Keratinocyte (primary cell): ENCODE data around the gene INS. TPM values are rescaled to one million over a fixed set of nuclear protein-coding genes. Genes with fewer than 3 reads are reported as not detected.

Source experiments
- DNase-seq: peaks from one replicate; pipeline ENCODE4 v3.0.0-alpha.2; 2011; ENCODE audit warnings: low read depth, missing footprints, low spot score
- FAIRE-seq: peaks from 2 replicates; lab custom pipeline; 2011; peaks lifted over from hg19 to GRCh38; lab: Jason Lieb, UNC
- H2AFZ ChIP-seq: 2 replicates; pipeline ENCODE4 v1.6.0; 2012; ENCODE audit warnings: low read length, control low read depth, inconsistent platforms; ENCODE audit not compliant: control insufficient read depth
- H3K27ac ChIP-seq: 2 replicates; pipeline ENCODE4 v1.5.1; 2011; ENCODE audit warnings: low read length; ENCODE audit not compliant: control insufficient read depth, insufficient read depth
- H3K27me3 ChIP-seq: 3 replicates; pipeline ENCODE4 v1.6.0; 2011; ENCODE audit warnings: low read length; ENCODE audit not compliant: control insufficient read depth, insufficient read depth; ENCODE audit errors: extremely low read depth
- H3K36me3 ChIP-seq, 2 experiments: 2 replicates in 1 of 2; 3 replicates in 1 of 2; pipeline ENCODE4 v1.5.1; 2011; ENCODE audit warnings: low read length in 2 of 2, mild to moderate bottlenecking in 1 of 2; ENCODE audit not compliant: control insufficient read depth in 2 of 2, insufficient read depth in 2 of 2; ENCODE audit errors: extremely low read depth in 1 of 2
- H3K4me1 ChIP-seq: 3 replicates; pipeline ENCODE4 v1.5.1; 2011; ENCODE audit warnings: low read length; ENCODE audit not compliant: control insufficient read depth, insufficient read depth; ENCODE audit errors: extremely low read depth
- H3K4me2 ChIP-seq: 3 replicates; pipeline ENCODE4 v1.6.0; 2011; ENCODE audit warnings: low read depth, low read length; ENCODE audit not compliant: control insufficient read depth, insufficient read depth; ENCODE audit errors: extremely low read depth
- H3K4me3 ChIP-seq, 3 experiments: fragments of 200-600 bp in 1 of 3; sonication (generic) in 1 of 3; 2 replicates in 2 of 3; 3 replicates in 1 of 3; pipeline ENCODE4 v1.5.1; 2011 to 2016; ENCODE audit warnings: low read length in 3 of 3, mild to moderate bottlenecking in 3 of 3, control low read depth in 2 of 3, inconsistent platforms in 1 of 3, low read depth in 1 of 3, mixed read lengths in 1 of 3, mixed run types in 1 of 3, moderate library complexity in 1 of 3; ENCODE audit not compliant: control insufficient read depth in 2 of 3, insufficient read depth in 2 of 3; ENCODE audit errors: extremely low read depth in 1 of 3
- H3K79me2 ChIP-seq: 2 replicates; pipeline ENCODE4 v1.6.0; 2012; ENCODE audit warnings: low read length; ENCODE audit not compliant: control insufficient read depth, insufficient read depth
- H3K9ac ChIP-seq: 3 replicates; pipeline ENCODE4 v1.6.0; 2011; ENCODE audit warnings: low read length; ENCODE audit not compliant: control insufficient read depth, insufficient read depth; ENCODE audit errors: extremely low read depth
- H3K9me1 ChIP-seq: 3 replicates; pipeline ENCODE4 v1.6.0; 2011; ENCODE audit warnings: low read length; ENCODE audit not compliant: control insufficient read depth, insufficient read depth; ENCODE audit errors: extremely low read depth
- H3K9me3 ChIP-seq: 2 replicates; pipeline ENCODE4 v1.5.1; 2012; ENCODE audit warnings: low read depth, low read length; ENCODE audit not compliant: control insufficient read depth
- H4K20me1 ChIP-seq: 3 replicates; pipeline ENCODE4 v1.6.0; 2011; ENCODE audit warnings: low read length; ENCODE audit not compliant: control insufficient read depth, insufficient read depth; ENCODE audit errors: extremely low read depth
- EZH2 ChIP-seq: IDR thresholded peaks from one replicate; pipeline ENCODE4 v1.6.1; 2012; ENCODE audit warnings: inconsistent platforms, mild to moderate bottlenecking, low read length, moderate library complexity
- dilution Hi-C: fragments of 300-500 bp; cut with MboI; formaldehyde crosslinking; loops from one replicate; pipeline ENCODE4 v1.7.0; 2020; ENCODE audit warnings: low sequenced_read_pairs; ENCODE audit not compliant: extremely low pct_ligation_motif_present
- polyA plus RNA-seq, 5 experiments: library from polyadenylated mRNA; depleted of rRNA in 3 of 5; stranded (reverse) in 3 of 5; stranded (forward) in 1 of 5; unstranded in 1 of 5; fragments of >200 nt; gene quantifications; 1 replicate in 1 of 5; 2 replicates in 3 of 5; 3 replicates in 1 of 5; pipeline versions ENCODE4 v1.2.1 to v1.2.3, GENCODE V29; 2011 to 2012; ENCODE audit warnings: missing spikeins in 2 of 5, low read depth in 1 of 5, low replicate concordance in 1 of 5
- TF ChIP-seq, protein P1 (sequence below), 3 experiments: IDR thresholded peaks in 1 of 3; conservative IDR thresholded peaks in 1 of 3; optimal IDR thresholded peaks in 1 of 3; 2 replicates in 2 of 3; 3 replicates in 1 of 3; pipeline versions ENCODE3 to v1.5.1; 2011; ENCODE audit warnings: low read length in 3 of 3, mild to moderate bottlenecking in 3 of 3, moderate library complexity in 2 of 3, control low read depth in 1 of 3, inconsistent platforms in 1 of 3; ENCODE audit not compliant: insufficient read depth in 2 of 3; ENCODE audit errors: extremely low read depth in 1 of 3

Gene INS
- polyA plus RNA-seq, 1 donor (not counting 4 experiments of a cell fraction or from before 2014, with no cell fraction given): not detected

DNA sequence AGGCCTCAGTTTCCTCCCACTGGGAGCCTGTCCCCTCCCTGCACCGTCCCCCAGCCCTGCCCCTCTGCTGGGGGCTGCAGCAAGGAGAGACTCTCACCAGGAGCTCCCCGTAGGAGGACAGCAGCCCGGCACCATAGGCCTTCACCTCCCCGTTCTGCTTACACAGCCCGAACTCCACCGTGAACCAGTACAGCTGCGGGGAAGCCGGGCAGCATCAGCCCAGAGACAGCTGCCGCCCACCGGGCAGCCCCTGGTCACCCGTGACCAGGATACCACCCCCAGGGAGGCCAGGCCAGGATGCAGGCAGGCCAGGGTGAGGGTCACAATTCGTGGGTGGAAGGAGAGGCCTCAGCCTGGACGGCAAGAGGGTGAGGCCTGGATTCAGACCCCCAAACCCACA is 4.6 kb upstream of the INS start:
- FAIRE-seq (no peak), DNase-seq (no peak)
- H3K9me1 ChIP-seq: no peaks in the 10 kb centered on the region
- TF ChIP-seq EZH2: no peak
- TF ChIP-seq, protein P1, sequence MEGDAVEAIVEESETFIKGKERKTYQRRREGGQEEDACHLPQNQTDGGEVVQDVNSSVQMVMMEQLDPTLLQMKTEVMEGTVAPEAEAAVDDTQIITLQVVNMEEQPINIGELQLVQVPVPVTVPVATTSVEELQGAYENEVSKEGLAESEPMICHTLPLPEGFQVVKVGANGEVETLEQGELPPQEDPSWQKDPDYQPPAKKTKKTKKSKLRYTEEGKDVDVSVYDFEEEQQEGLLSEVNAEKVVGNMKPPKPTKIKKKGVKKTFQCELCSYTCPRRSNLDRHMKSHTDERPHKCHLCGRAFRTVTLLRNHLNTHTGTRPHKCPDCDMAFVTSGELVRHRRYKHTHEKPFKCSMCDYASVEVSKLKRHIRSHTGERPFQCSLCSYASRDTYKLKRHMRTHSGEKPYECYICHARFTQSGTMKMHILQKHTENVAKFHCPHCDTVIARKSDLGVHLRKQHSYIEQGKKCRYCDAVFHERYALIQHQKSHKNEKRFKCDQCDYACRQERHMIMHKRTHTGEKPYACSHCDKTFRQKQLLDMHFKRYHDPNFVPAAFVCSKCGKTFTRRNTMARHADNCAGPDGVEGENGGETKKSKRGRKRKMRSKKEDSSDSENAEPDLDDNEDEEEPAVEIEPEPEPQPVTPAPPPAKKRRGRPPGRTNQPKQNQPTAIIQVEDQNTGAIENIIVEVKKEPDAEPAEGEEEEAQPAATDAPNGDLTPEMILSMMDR (optimal IDR thresholded peaks at IDR 0.05 in 1 of 3, IDR thresholded peaks at IDR 0.05 in 1 of 3, conservative IDR thresholded peaks at IDR 0.05 in 1 of 3; ENCODE audit: extremely low read depth in 1 of 3, insufficient read depth in 2 of 3, low read length in 3 of 3): no peak
- H2AFZ ChIP-seq: no peak overlapping the region
- no peak overlapping the region for H3K9ac ChIP-seq
- H3K4me1 ChIP-seq: no peaks in the 10 kb centered on the region
- H4K20me1 ChIP-seq: no peaks in the 10 kb centered on the region
- no peaks in the 10 kb centered on the region for H3K36me3 ChIP-seq
- H3K4me2 ChIP-seq: no peak overlapping the region
- H3K9me3 ChIP-seq: no peaks in the 10 kb centered on the region
- no peak overlapping the region for H3K27ac ChIP-seq
- H3K27me3 ChIP-seq: no peaks in the 10 kb centered on the region
- H3K79me2 ChIP-seq: no peaks in the 10 kb centered on the region
- H3K4me3 ChIP-seq: no peak overlapping the region
- dilution Hi-C loops: no loop called here

DNA sequence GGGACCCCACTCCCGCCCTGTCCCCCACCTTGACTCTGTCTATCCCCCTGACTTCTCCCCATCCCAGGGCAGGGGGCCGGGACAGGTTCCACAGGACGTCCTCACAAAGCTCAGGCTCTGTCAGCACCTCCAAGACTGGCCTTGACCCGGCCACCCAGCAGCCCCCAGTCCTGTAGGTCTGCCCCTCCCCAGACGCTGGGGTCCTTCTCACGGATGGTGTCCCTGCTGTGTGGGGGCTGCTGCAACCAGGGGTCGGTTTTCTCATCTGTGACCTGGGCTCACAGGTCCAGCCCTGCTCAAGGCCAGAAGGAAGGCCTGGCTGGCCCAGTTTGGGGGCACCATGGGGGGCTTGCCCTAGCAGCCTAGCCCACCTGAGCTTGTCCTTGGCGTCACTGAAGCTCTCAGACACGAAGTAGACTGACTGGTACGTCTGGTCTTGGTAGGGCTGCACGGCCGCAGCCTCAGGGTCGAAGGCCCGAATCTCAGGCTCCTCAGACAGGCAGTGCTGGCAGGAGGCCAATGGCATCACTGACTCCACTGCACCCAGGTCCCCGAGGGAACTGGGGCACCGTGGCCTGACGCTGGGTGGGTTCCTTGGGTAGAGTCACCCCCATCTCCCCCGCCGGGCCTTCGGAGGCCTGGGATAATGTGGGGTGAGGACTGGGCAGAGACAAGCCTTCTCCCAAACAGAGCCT is 4.0 kb upstream of the INS start:
- Histone ChIP-seq H3K79me2 (no peaks in the 10 kb centered on the region), H3K9me3 (no peaks in the 10 kb centered on the region), H3K9me1 (no peaks in the 10 kb centered on the region), H3K27me3 (no peaks in the 10 kb centered on the region), H3K27ac (no peak overlapping the region), H3K4me1 (no peaks in the 10 kb centered on the region), H3K9ac (no peak overlapping the region), H3K4me2 (no peak overlapping the region), H3K36me3 (no peaks in the 10 kb centered on the region), H3K4me3 (no peak overlapping the region), H4K20me1 (no peaks in the 10 kb centered on the region), H2AFZ (no peak overlapping the region)
- no peak for FAIRE-seq
- no peak for DNase-seq
- TF ChIP-seq, protein P1 (optimal IDR thresholded peaks at IDR 0.05 in 1 of 3, IDR thresholded peaks at IDR 0.05 in 1 of 3, conservative IDR thresholded peaks at IDR 0.05 in 1 of 3; ENCODE audit: extremely low read depth in 1 of 3, insufficient read depth in 2 of 3, low read length in 3 of 3): no peak
- no peak for TF ChIP-seq EZH2
- dilution Hi-C loops: no loop called here
